ENCODE data around the gene ANKRD12.

DNA sequence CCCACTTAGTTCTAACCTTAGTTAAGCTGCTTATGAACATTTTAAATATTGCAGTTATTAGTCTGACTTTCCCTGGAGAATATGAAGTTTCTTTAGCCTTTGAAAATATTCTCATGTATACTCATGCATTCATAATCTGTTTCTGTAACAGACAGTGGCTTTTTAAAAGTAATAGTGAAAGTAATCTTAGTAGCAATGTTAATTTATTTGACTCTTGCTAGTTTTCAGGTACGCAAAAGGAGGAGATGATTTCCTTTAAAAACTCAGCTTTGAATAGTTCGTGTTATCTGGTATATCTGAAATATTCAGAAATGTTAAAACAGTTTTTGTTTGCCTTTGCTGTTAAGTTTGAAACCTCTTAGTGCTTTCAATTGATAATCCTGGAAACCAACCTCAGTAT, 3.8 kb downstream of the ANKRD12 start:
- TF ChIP-seq CHD2 (IDR thresholded peaks at IDR 0.05; ENCODE audit: borderline replicate concordance, low read depth, low read length) (no peak), CEBPB (IDR thresholded peaks at IDR 0.05; ENCODE audit: borderline replicate concordance in 1 of 2, low read depth in 2 of 2, low read length in 2 of 2) (no peak), POLR2AphosphoS5 (IDR thresholded peaks at IDR 0.05; ENCODE audit: low read length) (no peak), POLR2AphosphoS2 (IDR thresholded peaks at IDR 0.05; ENCODE audit: low read depth, low read length) (no peak), GABPA (IDR thresholded peaks at IDR 0.05; ENCODE audit: low read depth) (no peak), RAD21 (IDR thresholded peaks at IDR 0.05; ENCODE audit: insufficient read depth, low read depth, low read length) (no peak)
- TF ChIP-seq, protein P1, sequence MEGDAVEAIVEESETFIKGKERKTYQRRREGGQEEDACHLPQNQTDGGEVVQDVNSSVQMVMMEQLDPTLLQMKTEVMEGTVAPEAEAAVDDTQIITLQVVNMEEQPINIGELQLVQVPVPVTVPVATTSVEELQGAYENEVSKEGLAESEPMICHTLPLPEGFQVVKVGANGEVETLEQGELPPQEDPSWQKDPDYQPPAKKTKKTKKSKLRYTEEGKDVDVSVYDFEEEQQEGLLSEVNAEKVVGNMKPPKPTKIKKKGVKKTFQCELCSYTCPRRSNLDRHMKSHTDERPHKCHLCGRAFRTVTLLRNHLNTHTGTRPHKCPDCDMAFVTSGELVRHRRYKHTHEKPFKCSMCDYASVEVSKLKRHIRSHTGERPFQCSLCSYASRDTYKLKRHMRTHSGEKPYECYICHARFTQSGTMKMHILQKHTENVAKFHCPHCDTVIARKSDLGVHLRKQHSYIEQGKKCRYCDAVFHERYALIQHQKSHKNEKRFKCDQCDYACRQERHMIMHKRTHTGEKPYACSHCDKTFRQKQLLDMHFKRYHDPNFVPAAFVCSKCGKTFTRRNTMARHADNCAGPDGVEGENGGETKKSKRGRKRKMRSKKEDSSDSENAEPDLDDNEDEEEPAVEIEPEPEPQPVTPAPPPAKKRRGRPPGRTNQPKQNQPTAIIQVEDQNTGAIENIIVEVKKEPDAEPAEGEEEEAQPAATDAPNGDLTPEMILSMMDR (IDR thresholded peaks at IDR 0.05 in 2 of 3, conservative IDR thresholded peaks at IDR 0.05 in 1 of 3; ENCODE audit: control insufficient read depth in 2 of 3, extremely low read depth in 1 of 3, insufficient read depth in 1 of 3, low read depth in 3 of 3, low read length in 3 of 3): no peak

All from GM12878 (cell line).